Stimulated activated naive CD8-positive, alpha-beta T cell treated with anti-CD3 and anti-CD28 coated beads, Interleukin-15, amount 100 ng/mL, for 72 hours (primary cell): ENCODE results near the gene ISG20L2.

Source experiments
- ATAC-seq: fragments of 150-1000 bp; cut with Tn5 transposase; 2 replicates; pipeline ENCODE4 v1.10.0; 2021; ENCODE audit warnings: mild to moderate bottlenecking, moderate library complexity
- DNase-seq, 2 donors: peaks; one replicate each; pipeline ENCODE4 v3.0.0; 2021 to 2022
- H3K27ac Mint-ChIP-seq, 2 donors: one replicate each; pipeline ENCODE4 v1.8.0; 2022; ENCODE audit warnings: mild to moderate bottlenecking in 2 of 2, mixed read lengths in 2 of 2, moderate library complexity in 2 of 2
- H3K27me3 Mint-ChIP-seq: one replicate; pipeline ENCODE4 v1.8.0; 2022; ENCODE audit warnings: mixed read lengths
- H3K4me1 Mint-ChIP-seq: one replicate; pipeline ENCODE4 v1.8.0; 2022; ENCODE audit warnings: mild to moderate bottlenecking, mixed read lengths
- H3K4me3 Mint-ChIP-seq, 2 donors: one replicate each; pipeline ENCODE4 v1.8.0; 2022; ENCODE audit warnings: mild to moderate bottlenecking in 2 of 2, mixed read lengths in 2 of 2, moderate library complexity in 1 of 2
- H3K9me3 Mint-ChIP-seq, 2 donors: one replicate each; pipeline ENCODE4 v1.8.0; 2022; ENCODE audit warnings: mixed read lengths in 2 of 2

The ISG20L2 gene

GRCh38 chr1:156708218-156708661 is 20.3 kb downstream of the ISG20L2 start:
- H3K27ac Mint-ChIP-seq: no peak overlapping the region
- no peaks in the 10 kb centered on the region for H3K9me3 Mint-ChIP-seq
- no peak overlapping the region for H3K4me3 Mint-ChIP-seq
- no peak for ATAC-seq
- H3K4me1 Mint-ChIP-seq: peaks cover 37% of the 10 kb centered on the region
- no peak for DNase-seq
- peaks cover 43% of the 10 kb centered on the region for H3K27me3 Mint-ChIP-seq

- peak; percentile 39 for ATAC-seq
- Mint-ChIP-seq H3K27me3 (peaks cover 49% of the 10 kb centered on the region), H3K27ac (no peak overlapping the region), H3K9me3 (no peaks in the 10 kb centered on the region), H3K4me3 (peak overlapping the region in 1 of 2 donors; percentile 14), H3K4me1 (peaks cover 37% of the 10 kb centered on the region)
- DNase-seq: no peak
Observed at GRCh38 chr1:156707417-156708217, 20.9 kb downstream of the ISG20L2 start.

- H3K27me3 Mint-ChIP-seq: peaks cover 50% of the 10 kb centered on the region
- peaks cover 37% of the 10 kb centered on the region for H3K4me1 Mint-ChIP-seq
- peak overlapping the region in 1 of 2 donors; percentile 27 for H3K27ac Mint-ChIP-seq
- DNase-seq (no peak), ATAC-seq (peak; percentile 5)
- no peaks in the 10 kb centered on the region for H3K9me3 Mint-ChIP-seq
- peak overlapping the region; percentile 90 to 96 for H3K4me3 Mint-ChIP-seq
Observed at GRCh38 chr1:156706657-156707416, 21.7 kb downstream of the ISG20L2 start.

GRCh38 chr1:156705918-156706656 is 22.5 kb downstream of the ISG20L2 start:
- Mint-ChIP-seq H3K27me3 (peaks cover 57% of the 10 kb centered on the region), H3K27ac (peak overlapping the region; percentile 94), H3K4me3 (peak overlapping the region; percentile 90 to 96), H3K9me3 (no peaks in the 10 kb centered on the region), H3K4me1 (peaks cover 43% of the 10 kb centered on the region)
- ATAC-seq (peak; percentile 83), DNase-seq (peak; percentile 72 to 76)

GRCh38 chr1:156705321-156705917 is 23.1 kb downstream of the ISG20L2 start, which contains the start of gene CRABP2:
Gene CRABP2, minus strand, starts transcription at chr1:156705583. Its CDS starts 137 bp downstream, at chr1:156705446.
- peaks cover 62% of the 10 kb centered on the region for H3K27me3 Mint-ChIP-seq
- no peaks in the 10 kb centered on the region for H3K9me3 Mint-ChIP-seq
- H3K4me3 Mint-ChIP-seq: peak within 1 kb of the TSS; percentile 90 to 96
- H3K4me1 Mint-ChIP-seq: peaks cover 48% of the 10 kb centered on the region
- DNase-seq: no peak
- ATAC-seq: peak; percentile 54
- H3K27ac Mint-ChIP-seq: peak within 1 kb of the TSS; percentile 94

GRCh38 chr1:156704930-156705320 is 23.6 kb downstream of the ISG20L2 start:
- no peak overlapping the region for H3K27ac Mint-ChIP-seq
- no peaks in the 10 kb centered on the region for H3K9me3 Mint-ChIP-seq
- H3K4me1 Mint-ChIP-seq: peaks cover 48% of the 10 kb centered on the region
- H3K27me3 Mint-ChIP-seq: peaks cover 63% of the 10 kb centered on the region
- DNase-seq: peak in 1 of 2 donors; percentile 34
- no peak for ATAC-seq
- H3K4me3 Mint-ChIP-seq: peak overlapping the region; percentile 66 to 96

GRCh38 chr1:156704166-156704711 is 24.3 kb downstream of the ISG20L2 start:
- Mint-ChIP-seq H3K9me3 (no peaks in the 10 kb centered on the region), H3K4me3 (peak overlapping the region; percentile 2 to 66), H3K27ac (no peak overlapping the region), H3K27me3 (peaks cover 70% of the 10 kb centered on the region), H3K4me1 (peaks cover 48% of the 10 kb centered on the region)
- DNase-seq: no peak
- ATAC-seq: no peak

- Mint-ChIP-seq H3K9me3 (no peaks in the 10 kb centered on the region), H3K27ac (no peak overlapping the region), H3K27me3 (peaks cover 75% of the 10 kb centered on the region), H3K4me3 (no peak overlapping the region), H3K4me1 (peaks cover 48% of the 10 kb centered on the region)
- DNase-seq (no peak), ATAC-seq (no peak)
Observed at GRCh38 chr1:156703741-156704140, 24.8 kb downstream of the ISG20L2 start.

GRCh38 chr1:156703336-156703735 is 25.2 kb downstream of the ISG20L2 start:
- DNase-seq: no peak
- H3K27me3 Mint-ChIP-seq: peaks cover 79% of the 10 kb centered on the region
- no peak overlapping the region for H3K4me3 Mint-ChIP-seq
- no peaks in the 10 kb centered on the region for H3K9me3 Mint-ChIP-seq
- H3K27ac Mint-ChIP-seq: no peak overlapping the region
- H3K4me1 Mint-ChIP-seq: peaks cover 48% of the 10 kb centered on the region
- no peak for ATAC-seq

- peak; percentile 39 for ATAC-seq
Observed at GRCh38 chr1:156700736-156701531, 27.6 kb downstream of the ISG20L2 start.

GRCh38 chr1:156698995-156699394 is 29.6 kb downstream of the ISG20L2 start:
- peaks cover 65% of the 10 kb centered on the region for H3K27me3 Mint-ChIP-seq
- DNase-seq (no peak), ATAC-seq (no peak)
- H3K27ac Mint-ChIP-seq: no peak overlapping the region
- no peaks in the 10 kb centered on the region for H3K9me3 Mint-ChIP-seq
- H3K4me1 Mint-ChIP-seq: peaks cover 15% of the 10 kb centered on the region
- H3K4me3 Mint-ChIP-seq: no peak overlapping the region

More at GRCh38 chr1:156700736-156701531, 27.6 kb downstream of the ISG20L2 start:
- peaks cover 34% of the 10 kb centered on the region for H3K4me1 Mint-ChIP-seq
- H3K27me3 Mint-ChIP-seq: peaks cover 75% of the 10 kb centered on the region
- H3K27ac Mint-ChIP-seq: peak overlapping the region in 1 of 2 donors; percentile 67
- H3K4me3 Mint-ChIP-seq: no peak overlapping the region
- no peaks in the 10 kb centered on the region for H3K9me3 Mint-ChIP-seq
- no peak for DNase-seq

- ATAC-seq: no peak
- Mint-ChIP-seq H3K4me3 (no peak overlapping the region), H3K27ac (no peak overlapping the region), H3K9me3 (no peaks in the 10 kb centered on the region), H3K4me1 (peaks cover 23% of the 10 kb centered on the region), H3K27me3 (peaks cover 66% of the 10 kb centered on the region)
- no peak for DNase-seq
Observed at GRCh38 chr1:156697481-156697880, 31.1 kb downstream of the ISG20L2 start.

- Mint-ChIP-seq H3K27me3 (peaks cover 72% of the 10 kb centered on the region), H3K4me1 (peaks cover 31% of the 10 kb centered on the region), H3K4me3 (no peak overlapping the region), H3K9me3 (no peaks in the 10 kb centered on the region), H3K27ac (no peak overlapping the region)
- ATAC-seq: no peak
- no peak for DNase-seq
Observed at GRCh38 chr1:156696755-156697154, 31.8 kb downstream of the ISG20L2 start.

GRCh38 chr1:156694690-156694962 is 33.9 kb downstream of the ISG20L2 start:
- no peaks in the 10 kb centered on the region for H3K9me3 Mint-ChIP-seq
- peaks cover 28% of the 10 kb centered on the region for H3K4me1 Mint-ChIP-seq
- no peak overlapping the region for H3K4me3 Mint-ChIP-seq
- DNase-seq (no peak), ATAC-seq (no peak)
- H3K27me3 Mint-ChIP-seq: peaks cover 77% of the 10 kb centered on the region
- no peak overlapping the region for H3K27ac Mint-ChIP-seq
